Right lung (tissue), 10 donors: ENCODE results near the gene UGT2B17. TPM values are rescaled to one million over a fixed set of nuclear protein-coding genes. Genes with fewer than 3 reads are reported as not detected.
"Not testable (repeated sequence)": the region's sequence is repeated elsewhere in the genome, so short reads cannot be mapped to it uniquely, and the experiment has no call there.

Experiments used
- DNase-seq, 2 donors: peaks; one replicate each; pipeline ENCODE4 v3.0.0-alpha.2; 2013
- long read RNA-seq, 8 donors: transcript quantifications; one replicate each; lab custom pipeline, GENCODE V29; 2026
- polyA plus RNA-seq, 5 donors: library from polyadenylated mRNA; unstranded; fragments of 120-200 nt; gene quantifications; one replicate each; pipeline versions ENCODE4 v1.2.1 to v1.2.3, GENCODE V29; 2013; ENCODE audit warnings: inconsistent platforms in 1 of 5, low replicate concordance in 1 of 5; ENCODE audit not compliant: insufficient read length in 5 of 5, insufficient read depth in 1 of 5

The UGT2B17 gene
- polyA plus RNA-seq: 1 to 10 TPM in 2 of 5 donors, under 1 TPM in 2, not detected in 1; 0.32 to 2.9 (median 1.2) TPM
- long read RNA-seq, donor 1, partial matches to known transcripts: 0 of 1 reads
- long read RNA-seq, donor 1, other reads (novel, unspliced or antisense): 0 of 1 reads
- long read RNA-seq, donor 2: 0 reads
- long read RNA-seq, donor 3: 0 reads
- long read RNA-seq, donor 4: 0 reads
- long read RNA-seq, donor 5: 0 reads
- long read RNA-seq, donor 6: 0 reads
- long read RNA-seq, donor 7: 0 reads
- long read RNA-seq, donor 8: 0 reads

- DNase-seq: no peak
These were observed at the start of gene UGT2B17 for GRCh38 chr4:68576272-68577125. TSS of gene UGT2B17 (minus strand) at chr4:68576322. CDS start at chr4:68568484, 7,838 bp downstream.

DNA sequence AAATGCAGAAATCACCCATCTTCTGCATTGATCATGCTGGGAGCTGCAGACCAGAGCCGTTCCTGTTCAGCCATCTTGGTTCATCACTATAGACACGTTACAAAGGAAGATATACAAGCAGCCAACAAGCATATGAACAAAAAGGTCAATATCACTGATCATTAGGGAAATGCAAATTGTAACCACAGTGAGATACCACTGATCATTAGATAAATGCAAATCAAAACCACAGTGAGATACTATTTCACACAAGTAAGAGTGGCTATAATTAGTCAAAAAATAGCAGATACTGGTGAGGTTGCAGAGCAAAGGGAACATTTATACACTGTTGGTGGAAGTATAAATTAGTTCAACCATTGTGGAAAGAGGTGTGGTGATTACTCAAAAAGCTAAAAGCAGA is 46.6 kb upstream of the UGT2B17 start:
- not testable (repeated sequence) for DNase-seq

DNA sequence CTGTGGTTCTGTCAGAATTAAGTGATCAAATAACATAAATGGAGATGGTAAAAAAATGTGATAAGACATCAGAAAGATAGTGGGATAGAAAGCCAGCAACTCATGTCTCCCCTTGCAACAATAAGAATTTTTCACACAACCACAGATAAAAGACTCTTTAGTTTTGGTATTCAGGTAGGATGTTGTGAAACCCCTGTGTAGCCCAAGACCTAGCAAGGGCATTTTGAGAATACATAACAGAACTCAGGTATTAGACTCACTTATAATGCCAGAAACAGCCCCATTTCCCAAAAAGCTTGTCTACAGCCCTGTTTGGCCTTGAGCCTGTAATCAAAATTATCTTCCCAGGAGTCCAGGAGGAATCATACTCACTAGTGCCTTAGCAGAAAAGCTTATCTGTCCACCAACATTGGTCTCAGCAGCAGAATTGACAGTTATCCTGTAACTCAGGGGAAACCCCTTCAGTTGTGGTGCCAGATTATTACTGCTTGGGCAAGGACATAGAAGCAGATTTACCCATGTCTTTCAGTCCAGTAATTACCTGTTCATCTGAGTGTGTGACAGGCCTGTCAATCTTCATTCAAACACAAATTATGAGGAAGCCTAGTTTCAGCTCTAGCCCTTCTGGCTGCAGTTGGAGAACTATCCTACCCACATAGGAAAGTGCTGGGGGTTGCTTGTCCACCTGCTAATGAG is 41.0 kb upstream of the UGT2B17 start:
- no peak for DNase-seq

DNA sequence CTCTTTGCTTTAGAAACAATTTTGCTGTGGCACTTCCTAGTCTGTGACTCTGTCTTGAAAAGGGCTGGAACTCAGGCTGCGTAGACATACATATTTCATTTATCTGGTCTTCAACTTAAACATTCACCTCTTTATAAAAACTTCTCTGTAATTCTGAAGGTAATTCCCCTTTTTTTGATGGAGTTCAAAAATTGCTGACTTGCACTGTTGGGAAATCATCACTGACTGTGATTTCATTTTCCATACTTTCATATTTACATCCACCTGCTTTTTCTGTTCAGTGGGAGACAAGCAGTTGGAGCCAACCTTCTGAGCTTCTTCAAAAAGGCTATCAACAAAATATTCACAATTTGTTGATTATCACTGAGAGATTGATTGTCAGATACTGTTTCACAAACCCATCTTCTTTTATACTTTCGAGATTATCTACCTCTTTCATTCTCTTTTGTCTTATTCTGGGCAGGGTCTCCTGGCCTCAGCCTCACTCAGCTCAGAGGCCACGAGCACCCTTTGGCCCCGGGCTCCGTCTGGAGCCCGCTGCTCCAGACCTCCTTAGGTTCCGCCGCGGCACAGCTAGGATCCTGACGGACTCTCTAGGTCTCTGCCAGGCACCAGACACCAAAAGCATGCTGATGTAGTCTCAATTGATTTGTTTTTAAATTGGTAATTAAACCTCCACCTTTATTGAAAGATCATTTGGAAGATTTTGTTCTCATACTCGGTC is 39.7 kb upstream of the UGT2B17 start:
- DNase-seq: no peak

DNA sequence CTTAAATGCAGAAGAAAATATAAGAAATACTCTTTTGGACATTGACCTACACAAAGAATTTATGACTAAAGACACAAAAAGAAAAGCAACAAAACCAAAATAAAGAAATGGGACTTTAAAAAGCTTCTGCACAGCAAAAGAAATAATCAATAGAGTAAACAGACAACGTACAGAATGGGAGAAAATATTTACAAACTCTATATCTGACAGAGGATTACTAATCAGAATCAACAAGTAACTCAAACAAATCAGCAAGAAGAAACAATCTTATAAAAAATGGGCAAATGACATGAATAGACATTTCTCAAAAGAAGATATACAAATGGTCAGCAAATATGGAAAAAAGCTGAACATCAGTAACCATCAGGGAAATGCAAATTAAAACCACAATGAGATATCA is 37.6 kb upstream of the UGT2B17 start:
- no peak for DNase-seq

DNA sequence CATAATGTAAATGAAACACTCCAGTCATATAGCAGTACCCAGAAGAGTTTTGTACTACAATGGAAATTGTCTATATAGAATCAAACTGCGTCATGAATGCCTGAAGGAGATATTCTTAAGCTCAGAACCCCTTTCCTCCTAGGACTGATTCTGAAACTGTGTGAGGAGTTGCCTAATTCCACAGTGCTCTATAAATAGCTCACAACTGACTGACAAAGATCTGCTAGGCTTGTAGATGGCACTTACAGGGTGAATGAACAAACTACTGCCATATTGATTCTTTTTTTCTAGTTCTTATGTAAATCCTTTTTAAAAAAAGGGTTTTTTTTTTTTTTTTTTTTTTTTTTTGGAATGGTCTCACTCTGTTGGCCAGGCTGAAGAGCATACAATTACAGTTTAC is 30.1 kb upstream of the UGT2B17 start:
- DNase-seq: no peak

DNA sequence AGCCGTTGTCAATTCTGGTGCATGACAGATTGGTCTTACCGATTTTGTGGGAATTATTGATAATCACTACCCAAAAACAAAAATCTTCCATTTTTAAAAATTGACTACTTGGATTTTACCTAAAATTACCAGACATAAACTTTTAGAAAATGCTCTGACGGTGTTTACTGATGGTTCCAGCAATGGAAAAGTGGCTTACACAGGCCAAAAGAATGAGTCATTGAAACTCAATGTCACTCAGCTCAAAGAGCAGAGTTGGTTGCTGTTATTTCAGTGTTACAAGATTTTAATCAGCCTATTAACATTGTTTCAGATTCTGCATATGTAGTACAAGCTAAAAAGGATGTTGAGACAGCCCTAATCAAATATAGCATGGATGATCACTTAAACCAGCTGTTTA is 23.0 kb upstream of the UGT2B17 start:
- DNase-seq: no peak

DNA sequence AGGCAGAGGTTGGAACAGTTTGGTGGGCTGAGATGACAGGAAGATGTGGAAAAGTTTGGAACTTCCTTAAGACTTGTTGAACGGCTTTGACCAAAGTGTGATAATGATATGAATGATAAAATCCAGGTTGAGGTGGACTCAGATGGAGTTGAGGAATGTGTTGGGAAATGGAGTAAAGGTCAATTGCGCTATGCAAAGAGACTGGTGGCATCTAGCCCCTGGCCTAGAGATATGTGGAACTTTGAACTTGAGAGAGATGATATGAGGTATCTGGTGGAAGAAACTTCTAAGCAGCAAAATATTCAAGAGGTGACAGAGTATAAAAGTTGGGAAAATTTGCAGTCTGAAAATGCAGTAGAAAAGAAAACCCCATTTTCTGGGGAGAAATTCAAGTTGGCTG is 21.4 kb upstream of the UGT2B17 start:
- no peak for DNase-seq

- DNase-seq: no peak
These were observed 18.6 kb upstream of the UGT2B17 start for GRCh38 chr4:68594678-68595077.

DNA sequence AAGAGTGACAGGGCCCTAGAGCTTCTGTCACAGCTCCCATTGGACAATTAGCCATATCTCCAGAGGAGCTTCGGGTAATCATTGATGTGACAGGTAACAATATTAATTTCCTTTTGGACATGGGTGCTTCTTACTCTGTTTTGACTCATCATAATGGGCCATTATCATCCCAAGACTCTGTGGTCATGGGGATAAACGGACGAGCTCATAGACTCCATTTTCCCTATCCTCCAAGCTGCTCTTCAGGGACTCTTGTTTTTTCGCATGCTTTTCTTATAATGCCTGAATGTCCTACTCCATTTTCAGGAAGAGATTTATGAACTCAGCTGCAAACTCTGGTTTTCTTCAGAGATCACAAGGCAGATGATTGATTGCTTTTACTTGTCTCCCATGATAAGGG is 17.0 kb upstream of the UGT2B17 start:
- DNase-seq: no peak

- DNase-seq: no peak
These were observed 16.6 kb upstream of the UGT2B17 start for GRCh38 chr4:68592673-68593072.

- DNase-seq: no peak
These were observed 15.1 kb upstream of the UGT2B17 start for GRCh38 chr4:68591204-68591603.

DNA sequence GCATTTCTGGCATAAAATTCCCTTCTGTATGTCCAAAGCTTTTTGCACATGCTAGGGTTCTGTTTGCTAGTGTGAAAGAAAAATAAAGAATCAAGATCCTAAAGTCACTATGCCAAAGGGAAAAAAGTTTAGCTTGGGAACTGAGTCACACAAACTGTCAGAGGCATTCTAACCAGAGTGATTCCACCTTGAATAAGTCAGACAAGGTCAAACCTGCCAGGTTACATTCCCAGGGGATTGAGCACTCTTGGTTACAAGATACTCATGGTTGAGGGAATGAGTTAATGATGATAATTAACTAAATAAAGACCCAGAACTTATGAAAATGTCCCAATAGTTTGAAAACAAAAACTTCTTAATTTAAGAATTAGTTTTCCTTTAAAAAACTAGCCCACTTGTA is 13.7 kb upstream of the UGT2B17 start:
- DNase-seq: no peak

- no peak for DNase-seq
These were observed 6.2 kb upstream of the UGT2B17 start for GRCh38 chr4:68582339-68582717.

DNA sequence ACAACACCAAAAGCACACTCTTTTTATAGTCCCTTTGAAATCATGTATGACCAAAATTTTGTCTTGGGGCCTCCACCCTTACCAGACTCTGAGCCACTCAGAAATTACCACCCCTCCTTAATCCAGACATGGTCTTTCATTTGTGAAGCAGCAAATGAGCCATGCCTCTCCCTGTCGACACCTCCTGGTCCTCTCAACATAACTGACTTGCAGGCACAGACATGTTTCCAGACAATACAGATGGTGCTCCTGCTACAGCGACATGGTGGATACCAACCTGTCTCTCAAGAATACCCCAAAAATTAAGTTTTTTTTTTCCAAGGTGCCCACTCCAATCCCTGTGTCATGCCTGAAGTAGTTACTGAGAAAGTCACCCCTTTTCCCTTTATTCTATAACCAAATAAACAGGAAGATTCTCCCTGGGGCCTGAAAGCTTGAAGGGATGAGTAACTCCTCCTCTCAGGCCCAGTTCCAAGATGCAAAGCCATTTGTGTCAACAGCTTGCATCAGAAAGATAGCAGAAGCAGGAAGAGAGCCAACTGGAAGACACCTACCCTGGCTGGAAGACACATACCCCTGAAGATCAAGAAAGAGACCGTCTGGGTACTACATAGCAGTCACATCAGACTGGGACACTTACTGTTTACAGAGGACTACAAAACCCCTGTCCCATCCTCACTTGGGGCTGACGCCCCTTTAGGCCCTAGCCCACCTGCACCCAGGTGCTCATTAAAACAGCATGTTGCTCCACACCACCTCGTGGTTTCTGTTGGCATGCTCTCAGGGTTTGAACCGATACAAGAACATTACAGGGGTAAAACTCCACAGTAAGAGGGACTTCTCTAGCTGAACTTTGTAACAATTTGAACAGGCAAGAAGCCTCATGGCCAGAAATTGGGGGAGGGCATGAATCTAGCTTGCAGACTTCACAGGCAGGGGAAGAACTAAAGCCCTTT is 5.5 kb upstream of the UGT2B17 start:
- DNase-seq: no peak

- DNase-seq: no peak
These were observed 1.5 kb upstream of the UGT2B17 start for GRCh38 chr4:68577590-68577989.

DNA sequence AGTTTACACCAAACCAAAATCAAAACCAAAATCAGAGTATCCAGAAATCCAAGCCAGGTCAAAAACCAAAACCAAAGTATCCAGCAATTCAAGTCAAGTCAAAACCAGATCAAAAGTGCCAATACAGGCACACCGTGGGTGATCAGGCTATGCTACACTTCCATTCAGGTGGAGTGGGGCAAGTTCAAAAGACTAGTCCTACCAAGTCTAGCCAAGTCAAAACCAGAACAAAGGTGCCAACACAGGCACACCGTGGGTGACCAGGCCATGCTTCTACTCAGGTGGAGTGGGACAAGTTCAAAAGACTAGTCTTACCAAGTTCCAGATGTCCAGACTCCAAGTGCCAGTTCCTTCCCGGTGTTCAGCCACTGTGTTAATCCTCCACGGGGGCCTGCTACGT is 486 bp downstream of the UGT2B17 start:
- not testable (repeated sequence) for DNase-seq

- no peak for DNase-seq
These were observed 1.0 kb downstream of the UGT2B17 start for GRCh38 chr4:68575081-68575480.

DNA sequence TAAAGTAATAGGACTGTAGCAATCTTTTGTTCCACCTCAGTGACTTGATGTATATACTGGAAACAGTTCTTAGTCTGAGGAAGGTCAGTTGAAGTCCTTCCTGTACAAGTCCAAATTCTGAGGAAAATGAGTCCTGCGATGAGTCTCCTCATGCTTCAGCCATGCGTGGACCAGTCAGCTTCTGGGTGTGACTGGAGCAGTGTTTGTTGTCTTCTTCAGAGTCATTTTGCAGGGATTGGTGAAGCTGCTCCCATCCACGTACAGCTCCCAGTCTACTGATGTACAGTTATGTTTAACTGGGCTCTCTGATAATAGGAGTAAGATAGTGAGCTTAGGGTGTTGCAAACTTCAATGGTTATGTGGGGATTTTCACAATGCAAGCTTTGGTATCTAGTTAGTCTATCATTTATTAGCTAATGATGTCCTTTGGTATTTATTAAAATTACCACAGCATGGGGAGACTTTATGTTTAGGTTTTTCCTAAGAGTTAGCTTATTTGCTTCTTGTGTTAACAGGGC is 3.4 kb downstream of the UGT2B17 start:
- no peak for DNase-seq

DNA sequence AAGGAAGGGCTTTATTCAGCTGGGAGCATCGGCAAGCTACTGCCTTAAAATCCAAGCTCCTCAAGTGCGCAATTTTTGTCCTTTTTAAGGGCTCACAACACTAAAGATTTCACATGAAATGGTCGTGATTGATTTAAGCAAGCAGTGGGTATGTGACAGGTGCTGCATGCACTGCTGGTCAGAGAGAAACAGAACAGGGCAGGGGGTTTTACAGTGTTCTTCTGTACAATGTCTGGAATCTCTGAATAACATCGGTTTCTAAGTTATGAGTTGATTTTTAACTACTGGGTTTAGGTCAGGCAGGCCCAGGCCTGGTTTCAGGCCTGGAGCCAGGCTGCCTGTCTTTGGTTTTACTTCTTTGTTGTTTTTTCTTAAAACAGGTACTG is 6.0 kb downstream of the UGT2B17 start:
- DNase-seq: no peak
